Duodenal mucosa (tissue), 2 donors: ENCODE measurements around the gene HAUS7.

Source experiments
- H3K27ac ChIP-seq: one replicate; pipeline ENCODE4 v1.7.0; 2013; ENCODE audit warnings: low read depth, low read length
- H3K27me3 ChIP-seq, 2 donors: one replicate each; pipeline ENCODE4 v1.7.0; 2013; ENCODE audit warnings: low read length in 2 of 2, control low read depth in 1 of 2; ENCODE audit not compliant: insufficient read depth in 2 of 2, control insufficient read depth in 1 of 2
- H3K36me3 ChIP-seq, 2 donors: one replicate each; pipeline ENCODE4 v1.7.0; 2013; ENCODE audit warnings: low read length in 2 of 2, control low read depth in 1 of 2; ENCODE audit not compliant: insufficient read depth in 2 of 2, control insufficient read depth in 1 of 2
- H3K4me1 ChIP-seq, 2 donors: one replicate each; pipeline ENCODE4 v1.7.0; 2013; ENCODE audit warnings: low read length in 2 of 2, control low read depth in 1 of 2; ENCODE audit not compliant: insufficient read depth in 2 of 2, control insufficient read depth in 1 of 2
- H3K4me3 ChIP-seq, 2 donors: one replicate each; pipeline ENCODE4 v1.7.0; 2013; ENCODE audit warnings: low read length in 2 of 2, low read depth in 1 of 2
- H3K9ac ChIP-seq, 2 donors: one replicate each; pipeline ENCODE4 v1.7.0; 2013; ENCODE audit warnings: low read length in 2 of 2, low read depth in 1 of 2
- H3K9me3 ChIP-seq, 2 donors: one replicate each; pipeline ENCODE4 v1.7.0; 2013; ENCODE audit warnings: low read length in 2 of 2, control low read depth in 1 of 2; ENCODE audit not compliant: control insufficient read depth in 1 of 2

The HAUS7 gene

GRCh38 chrX:153426204-153426603, 44.2 kb downstream of the HAUS7 start:
- Histone ChIP-seq H3K27ac (no peak overlapping the region), H3K9ac (no peak overlapping the region), H3K4me1 (no peaks in the 10 kb centered on the region), H3K4me3 (no peak overlapping the region), H3K36me3 (no peaks in the 10 kb centered on the region), H3K27me3 (no peaks in the 10 kb centered on the region), H3K9me3 (no peaks in the 10 kb centered on the region)

GRCh38 chrX:153423652-153424051, 46.7 kb downstream of the HAUS7 start:
- H3K9ac ChIP-seq, result no peak overlapping the region
- H3K27me3 ChIP-seq, result no peaks in the 10 kb centered on the region
- H3K36me3 ChIP-seq, result no peaks in the 10 kb centered on the region
- H3K27ac ChIP-seq, result no peak overlapping the region
- no peaks in the 10 kb centered on the region for H3K4me1 ChIP-seq
- no peak overlapping the region for H3K4me3 ChIP-seq
- no peaks in the 10 kb centered on the region for H3K9me3 ChIP-seq

- Histone ChIP-seq H3K36me3 (no peaks in the 10 kb centered on the region), H3K4me3 (no peak overlapping the region), H3K9me3 (no peaks in the 10 kb centered on the region), H3K27ac (no peak overlapping the region), H3K4me1 (no peaks in the 10 kb centered on the region), H3K27me3 (no peaks in the 10 kb centered on the region), H3K9ac (no peak overlapping the region)
Observed at GRCh38 chrX:153421856-153422255, 48.5 kb downstream of the HAUS7 start.

- Histone ChIP-seq H3K4me1 (no peaks in the 10 kb centered on the region), H3K4me3 (no peak overlapping the region), H3K9me3 (no peaks in the 10 kb centered on the region), H3K27me3 (no peaks in the 10 kb centered on the region), H3K9ac (no peak overlapping the region), H3K27ac (no peak overlapping the region), H3K36me3 (no peaks in the 10 kb centered on the region)
Observed at GRCh38 chrX:153420851-153421599, 49.4 kb downstream of the HAUS7 start.

- H3K9me3 ChIP-seq, result no peaks in the 10 kb centered on the region
- H3K4me1 ChIP-seq, result no peaks in the 10 kb centered on the region
- no peak overlapping the region for H3K4me3 ChIP-seq
- no peaks in the 10 kb centered on the region for H3K27me3 ChIP-seq
- H3K9ac ChIP-seq, result no peak overlapping the region
- H3K36me3 ChIP-seq, result no peaks in the 10 kb centered on the region
- H3K27ac ChIP-seq, result no peak overlapping the region
Observed at GRCh38 chrX:153417637-153418036, 52.7 kb downstream of the HAUS7 start.

GRCh38 chrX:153416781-153417450, 53.5 kb downstream of the HAUS7 start:
- Histone ChIP-seq H3K9ac (no peak overlapping the region), H3K27ac (no peak overlapping the region), H3K9me3 (no peaks in the 10 kb centered on the region), H3K27me3 (peaks cover 0 to 7% of the 10 kb centered on the region in 2 donors), H3K4me1 (peaks cover 0 to 3% of the 10 kb centered on the region in 2 donors), H3K4me3 (no peak overlapping the region), H3K36me3 (no peaks in the 10 kb centered on the region)

GRCh38 chrX:153414856-153415510, 55.4 kb downstream of the HAUS7 start:
- no peak overlapping the region for H3K27ac ChIP-seq
- no peak overlapping the region for H3K4me3 ChIP-seq
- H3K4me1 ChIP-seq, result peaks cover 0 to 6% of the 10 kb centered on the region in 2 donors
- peaks cover 0 to 10% of the 10 kb centered on the region in 2 donors for H3K27me3 ChIP-seq
- no peak overlapping the region for H3K9ac ChIP-seq
- H3K9me3 ChIP-seq, result no peaks in the 10 kb centered on the region
- H3K36me3 ChIP-seq, result no peaks in the 10 kb centered on the region

- H3K4me3 ChIP-seq, result no peak overlapping the region
- no peak overlapping the region for H3K27ac ChIP-seq
- H3K27me3 ChIP-seq, result peaks cover 0 to 10% of the 10 kb centered on the region in 2 donors
- no peaks in the 10 kb centered on the region for H3K9me3 ChIP-seq
- no peaks in the 10 kb centered on the region for H3K36me3 ChIP-seq
- H3K9ac ChIP-seq, result no peak overlapping the region
- H3K4me1 ChIP-seq, result peaks cover 0 to 6% of the 10 kb centered on the region in 2 donors
Observed at GRCh38 chrX:153413731-153414130, 56.6 kb downstream of the HAUS7 start.

- Histone ChIP-seq H3K27ac (no peak overlapping the region), H3K9me3 (no peaks in the 10 kb centered on the region), H3K9ac (no peak overlapping the region), H3K36me3 (no peaks in the 10 kb centered on the region), H3K4me1 (peaks cover 0 to 6% of the 10 kb centered on the region in 2 donors), H3K4me3 (no peak overlapping the region), H3K27me3 (peaks cover 0 to 10% of the 10 kb centered on the region in 2 donors)
Observed at GRCh38 chrX:153412746-153413720, 57.3 kb downstream of the HAUS7 start.
